NK-92 (cell line): ENCODE results near the gene DGKZ.
A peak's percentile ranks its signal among the peaks of the same experiment; 100 is the strongest.
"Not testable (repeated sequence)": the region's sequence is repeated elsewhere in the genome, so short reads cannot be mapped to it uniquely, and the experiment has no call there.

Experiments
- DNase-seq: peaks from one replicate; lab custom pipeline; 2025; ENCODE audit not compliant: unreplicated experiment; lab: John Stamatoyannopoulos, UW

DGKZ gene, protein sequence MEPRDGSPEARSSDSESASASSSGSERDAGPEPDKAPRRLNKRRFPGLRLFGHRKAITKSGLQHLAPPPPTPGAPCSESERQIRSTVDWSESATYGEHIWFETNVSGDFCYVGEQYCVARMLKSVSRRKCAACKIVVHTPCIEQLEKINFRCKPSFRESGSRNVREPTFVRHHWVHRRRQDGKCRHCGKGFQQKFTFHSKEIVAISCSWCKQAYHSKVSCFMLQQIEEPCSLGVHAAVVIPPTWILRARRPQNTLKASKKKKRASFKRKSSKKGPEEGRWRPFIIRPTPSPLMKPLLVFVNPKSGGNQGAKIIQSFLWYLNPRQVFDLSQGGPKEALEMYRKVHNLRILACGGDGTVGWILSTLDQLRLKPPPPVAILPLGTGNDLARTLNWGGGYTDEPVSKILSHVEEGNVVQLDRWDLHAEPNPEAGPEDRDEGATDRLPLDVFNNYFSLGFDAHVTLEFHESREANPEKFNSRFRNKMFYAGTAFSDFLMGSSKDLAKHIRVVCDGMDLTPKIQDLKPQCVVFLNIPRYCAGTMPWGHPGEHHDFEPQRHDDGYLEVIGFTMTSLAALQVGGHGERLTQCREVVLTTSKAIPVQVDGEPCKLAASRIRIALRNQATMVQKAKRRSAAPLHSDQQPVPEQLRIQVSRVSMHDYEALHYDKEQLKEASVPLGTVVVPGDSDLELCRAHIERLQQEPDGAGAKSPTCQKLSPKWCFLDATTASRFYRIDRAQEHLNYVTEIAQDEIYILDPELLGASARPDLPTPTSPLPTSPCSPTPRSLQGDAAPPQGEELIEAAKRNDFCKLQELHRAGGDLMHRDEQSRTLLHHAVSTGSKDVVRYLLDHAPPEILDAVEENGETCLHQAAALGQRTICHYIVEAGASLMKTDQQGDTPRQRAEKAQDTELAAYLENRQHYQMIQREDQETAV

GRCh38 chr11:46346886-46347636, at the start of gene DGKZ:
Gene DGKZ (plus strand): TSS chr11:46347463. CDS start chr11:46347660, 197 bp downstream.
- peak; percentile 28 for DNase-seq

DNA sequence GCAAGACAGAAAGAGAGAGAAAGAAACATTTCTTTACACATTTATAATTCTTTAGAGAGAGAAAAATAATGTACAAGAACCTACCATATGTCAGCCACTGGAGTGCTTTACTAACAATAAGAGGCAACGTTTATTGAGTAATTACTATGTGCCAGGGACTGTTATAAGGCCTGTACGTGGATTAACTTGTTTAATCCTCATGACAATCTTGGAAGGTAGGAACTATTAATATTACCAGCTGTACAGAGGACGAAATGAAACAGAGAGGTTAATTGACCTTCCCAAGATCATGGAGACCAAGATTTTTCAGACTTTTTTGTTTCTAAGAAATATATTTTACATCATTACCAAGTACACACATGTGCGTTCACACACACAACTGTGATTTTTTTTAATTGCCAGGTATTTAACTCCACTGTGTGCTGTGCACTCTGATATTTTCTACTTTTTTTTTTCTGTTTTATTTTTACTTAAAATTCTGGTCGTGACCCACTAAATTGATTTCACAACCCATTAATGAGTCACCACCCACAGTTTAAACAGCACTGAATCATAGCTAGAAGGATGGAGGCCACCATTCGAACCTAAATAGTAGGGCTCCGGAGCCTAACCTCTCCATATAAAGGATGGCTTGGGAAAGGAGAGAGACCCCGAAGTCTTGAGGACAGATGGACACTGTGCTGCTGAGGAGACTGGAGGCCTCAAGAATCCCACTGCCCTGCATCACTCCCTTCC, 48.4 kb upstream of the DGKZ start:
- no peak for DNase-seq

DNA sequence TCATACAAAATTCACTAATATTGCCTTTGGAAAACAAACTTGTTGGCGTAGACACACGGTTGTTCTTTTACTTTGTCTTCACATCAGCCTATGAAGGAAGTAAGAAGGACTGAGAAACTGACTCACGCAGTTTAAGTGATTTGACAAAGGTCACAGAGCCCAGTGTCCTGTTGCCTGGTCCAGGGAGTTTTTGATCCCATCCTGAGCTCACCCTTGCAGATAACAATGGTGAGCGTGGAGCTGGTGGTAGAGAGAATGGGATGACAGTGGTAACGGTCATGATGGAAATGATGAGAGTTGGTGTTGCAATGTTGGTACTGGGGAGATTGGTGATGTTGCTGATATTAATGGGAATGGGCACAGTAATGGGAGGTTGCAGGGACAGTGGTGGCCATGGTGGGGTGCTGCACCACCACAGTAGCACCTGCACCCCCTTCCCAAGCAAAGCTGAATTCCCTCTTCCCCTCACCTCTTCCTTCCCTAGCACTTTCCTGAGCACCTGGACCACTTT, 47.8 kb upstream of the DGKZ start:
- DNase-seq: no peak

DNA sequence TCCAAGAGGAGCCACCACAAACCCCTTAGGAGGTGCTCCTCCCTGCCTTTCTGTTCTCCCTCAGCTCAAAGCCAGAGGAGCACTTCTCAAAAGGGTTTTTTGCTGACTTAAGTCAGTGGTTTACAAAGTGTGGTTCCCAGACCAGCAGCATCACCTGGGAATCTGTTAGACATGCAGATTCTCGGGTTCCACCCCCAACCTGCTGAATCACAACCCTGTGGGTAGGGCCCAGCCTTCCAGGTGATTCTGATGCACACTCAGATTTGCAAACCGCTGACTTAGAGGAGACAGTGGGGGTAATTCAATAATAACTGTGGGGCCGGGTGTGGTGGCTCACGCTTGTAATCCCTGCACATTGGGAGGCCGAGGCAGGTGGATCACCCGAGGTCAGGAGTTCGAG, 47.0 kb upstream of the DGKZ start:
- DNase-seq: no peak

- no peak for DNase-seq
These were observed 44.4 kb upstream of the DGKZ start for GRCh38 chr11:46302866-46303265.

DNA sequence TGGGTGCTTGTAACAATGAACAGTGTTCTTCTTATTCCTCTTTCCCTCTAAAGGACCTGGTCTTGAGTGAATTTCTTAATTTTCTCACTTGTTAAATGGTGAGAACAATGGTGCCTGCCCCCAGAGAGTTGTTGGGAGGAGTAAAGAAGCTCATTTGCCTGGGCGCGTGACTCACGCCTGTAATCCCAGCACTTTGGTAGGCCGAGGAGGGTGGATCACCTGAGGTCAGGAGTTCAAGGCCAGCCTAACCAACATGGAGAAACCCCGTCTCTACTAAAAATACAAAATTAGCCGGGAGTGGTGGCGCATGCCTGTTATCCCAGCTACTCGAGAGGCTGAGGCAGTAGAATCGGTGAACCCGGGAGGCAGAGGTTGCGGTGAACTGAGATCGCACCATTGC, 43.2 kb upstream of the DGKZ start:
- not testable (repeated sequence) for DNase-seq

- DNase-seq: no peak
These were observed 42.6 kb upstream of the DGKZ start for GRCh38 chr11:46304605-46305179.

- no peak for DNase-seq
These were observed 42.0 kb upstream of the DGKZ start for GRCh38 chr11:46305295-46305694.

DNA sequence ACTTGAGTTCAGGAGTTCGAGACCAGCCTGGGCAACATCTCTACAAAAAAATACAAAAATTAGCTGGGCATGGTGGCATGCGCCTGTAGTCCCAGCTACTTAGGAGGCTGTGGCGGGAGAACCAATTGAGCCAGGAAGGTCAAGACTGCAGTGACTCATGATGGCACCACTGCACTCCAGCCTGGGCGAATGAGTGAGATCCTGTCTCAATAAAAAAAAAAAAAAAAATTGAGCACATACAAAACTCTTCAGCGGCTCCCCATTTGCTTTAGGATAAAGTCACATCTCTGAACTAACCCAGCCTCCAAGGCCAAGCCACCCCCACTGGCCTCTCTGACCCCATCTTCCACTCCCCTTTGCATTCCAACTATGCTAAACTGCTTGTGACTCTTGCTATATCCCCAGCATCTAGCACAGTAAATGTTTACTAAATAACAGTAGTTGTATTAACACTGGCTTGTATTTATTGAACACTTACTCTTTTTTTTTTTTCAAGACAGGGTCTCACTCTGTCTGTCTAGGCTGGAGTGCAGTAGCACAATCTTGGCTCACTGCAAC, 40.9 kb upstream of the DGKZ start:
- DNase-seq: no peak

GRCh38 chr11:46307369-46307768, 39.9 kb upstream of the DGKZ start:
- DNase-seq: no peak

- no peak for DNase-seq
These were observed 39.4 kb upstream of the DGKZ start for GRCh38 chr11:46307785-46308341.

DNA sequence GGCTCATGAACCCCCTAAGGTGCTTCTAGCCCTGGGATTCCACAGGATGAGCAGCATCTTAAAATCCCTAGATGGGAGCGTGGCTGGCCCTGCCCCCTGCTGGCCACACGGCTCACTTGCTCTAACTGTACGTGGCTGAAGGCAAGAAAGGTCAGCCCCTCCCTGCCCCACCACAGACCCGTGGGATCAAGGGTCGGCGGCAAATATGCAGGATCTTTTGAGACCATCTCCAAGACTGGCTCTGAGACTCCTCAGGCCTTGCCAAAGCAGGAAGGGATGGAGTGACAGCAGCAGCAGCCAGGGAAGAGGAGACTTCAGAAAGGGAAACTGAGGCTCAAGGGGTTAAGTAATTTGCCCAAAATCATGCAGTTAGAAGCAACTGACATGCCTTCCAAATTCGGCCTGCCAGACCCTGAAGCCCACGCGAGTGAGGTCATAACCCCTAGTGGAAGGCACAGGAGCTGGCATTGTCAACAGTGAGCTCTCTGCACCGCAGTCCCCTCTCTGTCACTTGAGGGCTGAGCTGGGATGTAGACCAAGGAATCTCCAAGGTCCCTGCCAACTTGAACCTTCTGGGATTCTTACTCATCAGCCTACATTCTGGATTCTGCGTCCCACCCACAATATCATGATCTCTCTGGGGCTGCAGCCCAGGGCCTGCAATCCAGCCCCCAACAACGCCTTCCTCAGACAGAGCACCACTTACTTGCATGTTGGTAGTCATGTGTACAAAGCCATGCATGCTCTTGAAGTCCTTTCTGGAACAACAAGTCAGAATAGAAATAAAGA, 38.4 kb upstream of the DGKZ start:
- DNase-seq: no peak

DNA sequence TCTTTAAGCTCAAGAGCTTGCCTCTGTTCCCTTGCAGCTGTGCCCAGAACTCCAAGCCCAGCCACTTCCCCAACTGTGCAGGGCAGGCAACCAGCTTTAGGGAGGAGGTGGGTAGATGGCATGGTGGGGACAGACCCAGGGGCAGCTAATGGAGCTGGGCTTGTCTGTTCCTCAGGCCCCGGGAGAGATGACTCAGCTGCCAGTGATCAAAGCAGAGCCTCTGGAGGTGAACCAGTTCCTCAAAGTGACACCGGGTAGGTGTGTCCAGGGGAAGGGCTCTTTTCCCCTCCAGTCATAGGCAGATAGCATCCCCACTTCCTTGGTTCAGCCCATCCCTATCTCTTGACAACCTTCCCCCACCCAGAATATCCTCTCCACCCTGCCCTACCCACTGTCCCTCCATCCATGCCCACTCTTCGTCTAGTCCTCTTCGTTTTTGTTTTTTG, 37.4 kb upstream of the DGKZ start:
- DNase-seq: no peak

GRCh38 chr11:46315033-46315738, 32.1 kb upstream of the DGKZ start:
- no peak for DNase-seq

GRCh38 chr11:46315783-46316563, 31.3 kb upstream of the DGKZ start:
- no peak for DNase-seq

DNA sequence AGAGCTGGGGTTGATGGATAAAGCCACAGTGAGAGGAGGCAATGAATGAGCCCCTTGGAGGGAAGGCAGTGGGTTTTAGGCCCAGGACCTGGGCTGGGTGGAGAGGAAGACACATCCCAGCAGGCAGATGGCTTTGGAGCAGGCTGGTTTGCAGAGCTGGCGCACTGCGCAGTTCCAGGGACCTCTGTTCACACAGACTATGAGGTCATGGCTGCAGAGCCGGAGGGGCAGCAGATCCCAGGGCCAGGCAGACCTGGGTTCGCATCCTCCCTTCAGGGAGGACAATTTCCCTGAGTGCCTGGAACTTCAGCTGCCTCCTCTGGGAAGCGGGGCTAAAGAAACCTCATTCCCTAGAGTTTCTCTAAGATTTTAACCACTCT, 28.2 kb upstream of the DGKZ start:
- DNase-seq: no peak

- DNase-seq: no peak
These were observed 25.5 kb upstream of the DGKZ start for GRCh38 chr11:46321757-46322156.
